ENCODE data around the gene PLA2G2C.

PLA2G2C gene

DNA sequence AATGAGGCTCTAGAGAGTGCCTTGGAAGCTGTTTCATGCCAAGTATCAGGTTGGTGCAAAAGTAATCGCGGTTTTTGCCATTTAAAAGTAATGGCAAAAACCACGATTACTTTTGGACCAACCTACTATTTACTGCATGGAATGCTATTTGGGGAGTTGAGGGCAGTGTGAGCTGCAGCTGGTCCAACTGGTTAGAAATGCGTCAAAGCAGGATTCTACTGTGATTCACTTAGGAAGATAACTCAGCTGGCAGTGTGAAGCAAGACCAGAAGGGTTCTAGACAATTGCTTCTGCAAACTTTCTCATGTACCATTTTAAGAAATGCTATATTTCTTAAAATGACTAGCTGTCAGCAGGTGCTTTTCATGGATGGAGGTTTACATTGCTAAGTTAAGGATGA, 21.2 kb upstream of the PLA2G2C start:
- no peak for DNase-seq (ENCODE audit: low spot score)

- DNase-seq (ENCODE audit: low spot score), result no peak
These were observed 15.8 kb upstream of the PLA2G2C start for GRCh38 chr1:20202166-20202565.

GRCh38 chr1:20200966-20201365, 14.6 kb upstream of the PLA2G2C start:
- no peak for DNase-seq (ENCODE audit: low spot score)

GRCh38 chr1:20199840-20200239, 13.5 kb upstream of the PLA2G2C start:
- no peak for DNase-seq (ENCODE audit: low spot score)

- no peak for DNase-seq (ENCODE audit: low spot score)
These were observed 13.1 kb upstream of the PLA2G2C start for GRCh38 chr1:20199403-20199802.

DNA sequence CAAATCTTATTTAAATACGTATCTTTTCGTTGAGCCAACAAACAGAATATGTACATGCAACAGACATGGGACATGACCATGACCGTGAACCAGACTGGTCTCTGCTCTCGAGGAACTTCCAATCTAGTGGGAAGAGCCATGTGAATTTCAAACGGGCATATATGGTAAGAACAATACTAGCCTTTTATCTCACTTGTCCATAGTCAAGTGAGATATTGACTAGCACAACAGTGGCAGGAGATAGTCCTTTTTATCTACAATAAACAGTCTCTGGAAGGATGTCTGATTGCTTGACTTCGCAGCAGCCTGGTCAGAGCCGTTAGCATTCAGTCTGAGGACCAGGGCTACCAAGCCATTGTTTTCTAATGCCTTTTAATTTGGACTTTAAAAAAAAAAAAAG, 12.6 kb upstream of the PLA2G2C start:
- DNase-seq (ENCODE audit: low spot score), result no peak

DNA sequence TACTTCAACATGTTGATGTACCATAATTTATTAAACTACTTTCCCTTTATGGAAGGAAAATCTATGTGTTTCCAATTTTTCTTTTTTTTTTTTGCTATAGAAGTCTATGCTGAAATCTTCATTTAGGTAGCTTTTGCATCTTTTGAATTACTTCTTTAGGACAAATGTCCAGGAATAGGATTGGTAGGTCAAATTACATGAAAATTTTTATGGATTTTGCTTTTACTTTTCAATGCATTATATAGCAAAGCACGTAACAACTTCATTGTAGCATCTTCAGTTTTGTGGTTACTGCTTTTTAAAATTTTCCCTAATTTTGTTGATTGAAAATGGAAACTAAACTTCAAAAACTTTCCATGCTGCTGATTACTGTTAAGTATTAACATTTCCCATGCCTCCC, 12.0 kb upstream of the PLA2G2C start:
- DNase-seq (ENCODE audit: low spot score), result no peak

DNA sequence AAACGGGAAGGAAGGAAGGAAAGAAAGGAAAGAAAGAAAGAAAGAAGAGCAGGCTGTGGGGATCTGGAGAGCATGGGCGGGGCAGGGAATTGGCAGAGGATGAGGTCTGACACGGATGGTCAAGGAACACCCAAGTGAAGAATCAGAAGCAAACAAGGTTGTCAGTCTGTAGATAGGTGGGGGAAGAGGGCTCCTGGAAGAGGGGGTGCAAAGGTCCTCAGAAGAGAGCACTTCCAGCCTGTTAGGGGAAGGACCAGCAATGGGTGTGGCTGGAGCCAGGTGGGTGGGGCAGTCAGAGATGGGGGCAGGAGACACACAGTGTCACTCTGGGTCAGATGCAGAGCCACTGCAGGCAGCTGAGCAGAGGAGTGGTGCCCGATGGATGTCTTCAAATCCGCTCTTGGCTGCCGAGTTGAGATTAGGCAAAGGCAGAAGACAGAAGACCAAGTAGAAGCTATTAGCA, 11.0 kb upstream of the PLA2G2C start:
- no peak for DNase-seq (ENCODE audit: low spot score)

- DNase-seq (ENCODE audit: low spot score), result no peak
These were observed 9.1 kb upstream of the PLA2G2C start for GRCh38 chr1:20195462-20195780.

DNA sequence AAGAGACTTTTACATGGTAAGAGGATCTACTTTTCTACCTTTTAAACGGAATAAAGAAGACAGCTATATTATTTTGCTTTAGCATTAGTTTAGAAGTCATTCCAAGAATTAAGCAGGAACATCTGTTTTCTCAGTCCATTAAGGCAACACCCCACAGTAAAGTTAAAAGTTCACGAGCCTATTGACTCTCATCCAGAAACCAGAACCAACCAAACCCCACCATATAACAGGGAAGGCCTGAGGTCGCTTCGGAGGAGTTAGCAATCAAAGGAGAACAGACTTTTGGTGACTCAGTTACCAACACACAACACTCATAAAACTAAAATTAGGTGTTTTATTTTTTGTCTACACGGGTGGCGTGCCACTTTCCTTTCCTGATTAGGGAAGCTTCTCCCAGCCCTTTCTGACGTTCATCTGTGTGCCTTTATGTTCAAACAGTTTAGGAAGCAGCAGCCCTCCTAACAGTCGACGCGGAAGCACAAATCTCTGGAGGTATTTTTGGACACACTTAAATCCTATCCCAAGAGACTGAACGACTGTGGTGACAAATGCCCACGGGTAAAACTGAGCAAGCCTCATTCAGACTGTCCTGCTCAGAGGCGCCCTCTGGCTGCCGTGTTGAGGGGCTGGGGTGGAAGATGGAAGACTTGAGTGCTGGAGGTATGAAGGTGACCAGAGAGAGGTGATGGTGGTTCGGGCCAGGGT, 8.6 kb upstream of the PLA2G2C start:
- DNase-seq (ENCODE audit: low spot score), result peak; percentile 63

- DNase-seq (ENCODE audit: low spot score), result no peak
These were observed 7.9 kb upstream of the PLA2G2C start for GRCh38 chr1:20194224-20194623.

GRCh38 chr1:20192871-20193411, 6.6 kb upstream of the PLA2G2C start:
- no peak for DNase-seq (ENCODE audit: low spot score)

GRCh38 chr1:20192364-20192763, 6.0 kb upstream of the PLA2G2C start:
- DNase-seq (ENCODE audit: low spot score), result no peak

GRCh38 chr1:20191266-20191825, 5.0 kb upstream of the PLA2G2C start:
- no peak for DNase-seq (ENCODE audit: low spot score)

DNA sequence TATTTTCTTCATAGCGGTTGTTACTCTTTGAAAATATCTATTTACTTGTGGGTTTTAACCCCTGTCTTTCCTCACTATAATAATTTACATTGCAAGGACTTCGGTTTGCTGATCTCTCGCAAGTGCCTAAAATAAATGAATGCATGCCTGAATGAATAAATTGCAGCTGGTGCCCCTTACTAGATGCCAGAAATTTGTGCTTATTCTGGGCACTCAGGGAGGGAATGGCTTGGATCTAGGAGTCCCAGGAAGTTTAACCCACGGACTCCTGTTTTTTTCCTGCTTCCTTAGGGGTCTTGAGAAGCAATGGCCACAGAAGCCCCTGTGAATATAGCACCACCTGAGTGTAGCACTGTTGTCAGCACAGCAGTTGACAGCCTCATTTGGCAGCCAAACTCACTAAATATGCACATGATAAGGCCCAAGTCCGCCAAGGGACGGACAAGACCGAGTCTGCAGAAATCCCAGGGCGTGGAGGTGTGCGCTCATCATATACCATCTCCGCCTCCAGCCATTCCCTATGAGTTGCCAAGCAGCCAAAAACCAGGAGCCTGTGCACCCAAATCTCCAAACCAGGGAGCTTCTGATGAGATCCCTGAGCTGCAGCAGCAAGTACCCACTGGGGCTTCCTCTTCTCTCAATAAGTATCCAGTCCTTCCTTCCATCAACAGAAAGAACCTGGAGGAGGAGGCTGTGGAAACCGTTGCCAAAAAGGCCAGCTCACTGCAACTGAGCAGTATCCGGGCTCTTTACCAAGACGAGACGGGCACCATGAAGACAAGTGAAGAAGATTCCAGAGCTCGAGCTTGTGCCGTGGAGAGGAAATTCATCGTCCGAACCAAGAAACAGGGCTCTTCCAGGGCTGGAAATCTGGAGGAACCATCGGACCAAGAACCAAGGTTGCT, 4.2 kb upstream of the PLA2G2C start:
- DNase-seq (ENCODE audit: low spot score), result no peak

GRCh38 chr1:20189664-20190063, 3.3 kb upstream of the PLA2G2C start:
- no peak for DNase-seq (ENCODE audit: low spot score)

GRCh38 chr1:20188455-20188817, 2.1 kb upstream of the PLA2G2C start:
- no peak for DNase-seq (ENCODE audit: low spot score)

DNA sequence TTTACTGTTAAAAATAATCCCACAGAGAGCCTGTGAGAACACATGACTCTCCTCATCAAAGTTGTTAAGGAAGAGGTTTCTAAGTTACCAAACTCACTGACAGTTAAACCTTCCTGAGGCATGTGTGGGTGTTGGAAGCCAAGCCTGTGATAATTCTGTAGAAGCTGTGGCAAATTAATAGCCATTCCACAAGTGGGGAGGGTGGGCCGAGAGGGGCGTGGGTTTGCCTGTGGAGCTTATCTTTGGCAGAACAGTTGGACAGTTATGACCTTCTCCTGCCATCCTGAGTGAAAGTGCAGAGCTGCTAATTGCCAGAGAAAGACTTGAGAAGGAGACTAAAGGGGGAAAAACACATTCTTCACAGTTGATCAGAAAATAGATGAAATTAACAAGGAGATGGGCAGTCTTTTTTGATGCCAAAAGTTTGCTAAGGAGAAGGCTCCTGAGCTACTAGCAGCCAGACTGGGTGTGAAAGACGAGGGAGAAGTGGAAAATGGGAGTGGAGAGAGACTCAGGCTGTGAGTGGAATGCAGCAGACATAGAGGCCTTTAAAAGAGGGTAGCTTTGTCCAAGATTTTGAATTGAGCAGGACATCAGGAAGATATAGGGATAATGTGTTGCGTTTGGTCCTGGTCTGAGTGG, 1.6 kb upstream of the PLA2G2C start:
- DNase-seq (ENCODE audit: low spot score), result no peak

DNA sequence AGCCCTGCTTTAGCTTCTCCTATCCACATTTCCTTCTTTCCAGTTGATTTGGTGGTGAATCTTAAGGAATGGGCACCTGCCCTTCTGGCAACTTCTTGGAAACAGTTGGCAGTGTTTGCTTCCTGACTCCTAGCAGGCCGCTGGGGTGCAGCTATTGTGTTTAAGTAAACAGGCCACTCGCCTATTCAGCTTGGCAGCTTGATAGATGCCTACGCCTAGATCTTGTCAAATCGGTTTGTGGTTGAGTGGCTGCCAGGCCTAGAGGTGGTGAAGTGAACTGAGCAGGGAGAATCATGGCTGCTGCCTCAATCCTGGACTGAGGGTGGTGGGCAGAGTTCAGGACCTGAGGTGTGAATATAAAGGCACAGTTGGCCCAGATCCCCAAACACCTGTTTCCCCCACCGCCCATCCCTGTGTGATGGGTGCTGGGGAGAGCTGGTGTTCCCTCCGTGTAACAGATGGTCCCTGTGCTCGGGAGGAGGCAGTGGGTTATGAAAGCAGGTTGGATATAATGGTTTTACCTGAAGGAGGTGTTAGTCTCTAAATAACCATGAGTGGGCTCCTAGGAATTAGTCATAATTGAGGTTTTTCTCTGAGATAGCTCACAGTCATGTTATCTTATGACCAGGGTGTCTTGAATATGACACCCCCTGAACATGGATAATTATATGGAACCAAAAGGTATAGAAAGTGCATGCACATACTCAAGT, 940 bp upstream of the PLA2G2C start:
- peak; percentile 22 for DNase-seq (ENCODE audit: low spot score)

- peak; percentile 62 for DNase-seq (ENCODE audit: low spot score)
These were observed 1.1 kb downstream of the PLA2G2C start for GRCh38 chr1:20184997-20185833.

GRCh38 chr1:20184481-20184900, 1.8 kb downstream of the PLA2G2C start:
- DNase-seq (ENCODE audit: low spot score), result no peak
